HCT116 (cell line): ENCODE data around the gene RAB38.

Source experiments
- EZH2phosphoT487 ChIP-seq: fragments of 200-600 bp; IDR thresholded peaks from 2 replicates; pipeline ENCODE4 v1.6.1; 2018; ENCODE audit warnings: antibody characterized with exemption, borderline replicate concordance
- JUND ChIP-seq: IDR thresholded peaks from 2 replicates; pipeline ENCODE4 v1.6.1; 2012
- POLR2A ChIP-seq: IDR thresholded peaks from 2 replicates; pipeline ENCODE4 v1.7.0; 2011; ENCODE audit warnings: borderline replicate concordance; ENCODE audit not compliant: insufficient read depth, insufficient read length; ENCODE audit errors: extremely low read depth
- SP1 ChIP-seq: IDR thresholded peaks from 2 replicates; pipeline ENCODE4 v1.6.1; 2012; ENCODE audit warnings: low read depth
- TF ChIP-seq, protein P1 (sequence below), 3 experiments: fragments of 200-600 bp in 1 of 3; sonication (generic) in 1 of 3; IDR thresholded peaks in 2 of 3; conservative IDR thresholded peaks in 1 of 3; 2 replicates each; pipeline ENCODE4 v1.5.1; 2012 to 2017; ENCODE audit warnings: low read depth in 2 of 3, low read length in 2 of 3, antibody characterized with exemption in 1 of 3, borderline replicate concordance in 1 of 3, control low read depth in 1 of 3, mild to moderate bottlenecking in 1 of 3, mixed read lengths in 1 of 3, mixed run types in 1 of 3, moderate library complexity in 1 of 3; ENCODE audit not compliant: insufficient read depth in 1 of 3

DNA sequence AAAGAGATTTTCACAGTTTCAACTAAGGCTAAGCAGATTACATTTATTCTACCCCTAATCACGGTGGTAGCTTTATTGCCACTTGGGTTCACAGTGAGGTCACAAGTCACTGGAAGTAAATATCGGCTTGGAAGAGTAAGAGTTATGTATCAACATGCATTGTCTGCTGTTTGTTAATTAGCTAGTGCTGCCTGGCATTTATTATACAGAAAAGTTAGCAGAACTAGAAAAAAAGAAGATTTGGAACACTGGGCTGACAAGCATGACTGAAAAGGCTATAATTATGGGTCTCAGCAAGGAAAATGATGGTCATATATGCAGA lies 13.7 kb upstream of the RAB38 start:
- TF ChIP-seq SP1: no peak
- TF ChIP-seq JUND: no peak
- TF ChIP-seq EZH2phosphoT487: no peak
- TF ChIP-seq, protein P1, sequence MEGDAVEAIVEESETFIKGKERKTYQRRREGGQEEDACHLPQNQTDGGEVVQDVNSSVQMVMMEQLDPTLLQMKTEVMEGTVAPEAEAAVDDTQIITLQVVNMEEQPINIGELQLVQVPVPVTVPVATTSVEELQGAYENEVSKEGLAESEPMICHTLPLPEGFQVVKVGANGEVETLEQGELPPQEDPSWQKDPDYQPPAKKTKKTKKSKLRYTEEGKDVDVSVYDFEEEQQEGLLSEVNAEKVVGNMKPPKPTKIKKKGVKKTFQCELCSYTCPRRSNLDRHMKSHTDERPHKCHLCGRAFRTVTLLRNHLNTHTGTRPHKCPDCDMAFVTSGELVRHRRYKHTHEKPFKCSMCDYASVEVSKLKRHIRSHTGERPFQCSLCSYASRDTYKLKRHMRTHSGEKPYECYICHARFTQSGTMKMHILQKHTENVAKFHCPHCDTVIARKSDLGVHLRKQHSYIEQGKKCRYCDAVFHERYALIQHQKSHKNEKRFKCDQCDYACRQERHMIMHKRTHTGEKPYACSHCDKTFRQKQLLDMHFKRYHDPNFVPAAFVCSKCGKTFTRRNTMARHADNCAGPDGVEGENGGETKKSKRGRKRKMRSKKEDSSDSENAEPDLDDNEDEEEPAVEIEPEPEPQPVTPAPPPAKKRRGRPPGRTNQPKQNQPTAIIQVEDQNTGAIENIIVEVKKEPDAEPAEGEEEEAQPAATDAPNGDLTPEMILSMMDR (IDR thresholded peaks at IDR 0.05 in 2 of 3, conservative IDR thresholded peaks at IDR 0.05 in 1 of 3; ENCODE audit: borderline replicate concordance in 1 of 3, insufficient read depth in 1 of 3, low read depth in 2 of 3, low read length in 2 of 3): no peak
- TF ChIP-seq POLR2A: no peak
